GM23338 (cell line): Measurements from ENCODE around the gene PUDP.

Experiments used
- CREB1 ChIP-seq: fragments of 250-450 bp; sonication (Bioruptor Pico); IDR thresholded peaks from 2 replicates; pipeline ENCODE4 v1.5.0; 2020; ENCODE audit warnings: low read depth, mild to moderate bottlenecking, moderate library complexity
- CTCF ChIP-seq, 2 experiments: fragments of 200-600 bp in 1 of 2; sonication (generic) in 1 of 2; conservative IDR thresholded peaks; 2 replicates each; pipeline versions ENCODE4 v1.5.1 to v1.6.1; 2016 to 2017; ENCODE audit warnings: antibody characterized with exemption in 2 of 2, low read depth in 2 of 2, mild to moderate bottlenecking in 2 of 2, moderate library complexity in 1 of 2
- EZH2 ChIP-seq: fragments of 200-600 bp; sonication (generic); IDR thresholded peaks from one replicate; pipeline ENCODE4 v1.8.0; 2017; ENCODE audit warnings: antibody characterized with exemption, mild to moderate bottlenecking, low read depth; ENCODE audit not compliant: unreplicated experiment
- EZH2phosphoT487 ChIP-seq: fragments of 200-600 bp; sonication (generic); IDR thresholded peaks from one replicate; pipeline ENCODE4 v1.8.1; 2018; ENCODE audit warnings: antibody characterized with exemption; ENCODE audit not compliant: unreplicated experiment
- JUNB ChIP-seq: IDR thresholded peaks from one replicate; pipeline ENCODE4 v1.6.1; 2016; ENCODE audit warnings: antibody characterized with exemption; ENCODE audit not compliant: unreplicated experiment
- NANOG ChIP-seq: IDR thresholded peaks from 2 replicates; pipeline ENCODE4 v1.6.1; 2016; ENCODE audit warnings: antibody characterized with exemption, borderline replicate concordance
- POLR2AphosphoS5 ChIP-seq: IDR thresholded peaks from 2 replicates; pipeline ENCODE4 v1.6.1; 2016; ENCODE audit warnings: antibody characterized with exemption, low read depth
- REST ChIP-seq: IDR thresholded peaks from one replicate; pipeline ENCODE4 v1.6.1; 2018; ENCODE audit warnings: antibody characterized with exemption; ENCODE audit not compliant: unreplicated experiment
- STAT1 ChIP-seq: IDR thresholded peaks from one replicate; pipeline ENCODE4 v1.6.1; 2016; ENCODE audit warnings: antibody characterized with exemption; ENCODE audit not compliant: unreplicated experiment
- ZNF331 ChIP-seq: fragments of 250-450 bp; sonication (Bioruptor Pico); IDR thresholded peaks from 2 replicates; pipeline ENCODE4 v1.5.0; 2020; ENCODE audit warnings: low read depth, mild to moderate bottlenecking, moderate library complexity

GRCh38 chrX:7170898-7171297, 22.9 kb upstream of the PUDP start:
- TF ChIP-seq EZH2phosphoT487 (no peak), CTCF (conservative IDR thresholded peaks at IDR 0.05; ENCODE audit: low read depth in 2 of 2) (peak; percentile 56 to 68), POLR2AphosphoS5 (no peak), EZH2 (no peak), REST (no peak), JUNB (no peak), STAT1 (no peak), NANOG (no peak), CREB1 (CRISPR knock-in tag) (no peak), ZNF331 (no peak)
